ENCODE results near the gene DDA1.

The DDA1 gene

DNA sequence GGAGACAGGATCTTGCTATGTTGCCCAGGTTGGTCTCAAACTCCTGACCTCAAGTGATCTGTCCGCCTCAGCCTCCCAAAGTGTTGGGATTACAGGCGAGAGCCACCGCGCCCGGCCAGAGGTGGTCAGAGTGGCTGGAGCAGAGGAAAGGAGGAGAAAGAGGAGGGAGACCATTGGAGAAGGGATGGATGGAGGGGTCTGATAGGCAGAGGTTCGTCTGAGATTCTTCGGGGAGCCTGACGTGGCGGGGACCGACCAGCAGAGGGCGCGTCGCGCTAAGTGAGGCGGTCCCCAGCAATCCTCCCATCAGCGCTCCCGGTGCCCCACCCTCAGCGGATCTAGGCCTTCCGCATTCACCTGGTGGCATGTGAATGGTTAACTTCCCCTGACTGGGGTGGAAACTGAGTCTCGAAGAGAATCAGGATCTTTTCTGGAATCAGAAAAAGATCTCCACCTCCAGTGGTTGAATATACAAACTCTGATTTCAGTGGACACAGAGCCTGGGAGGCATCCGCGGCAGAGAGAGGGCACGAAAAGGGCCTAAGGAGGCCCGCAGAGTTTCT is 36.8 kb downstream of the DDA1 start:
- no peaks in the 10 kb centered on the region for H3K9me3 ChIP-seq (replicated peaks; ENCODE audit: low read length)
- no peak overlapping the region for H3K4me3 ChIP-seq (ENCODE audit: low read length)
- peaks cover 12% of the 10 kb centered on the region for H3K27me3 ChIP-seq (ENCODE audit: control insufficient read depth, insufficient read depth, low read length)
- no peak overlapping the region for H3K9ac ChIP-seq (ENCODE audit: low read depth, low read length)
- H3K4me1 ChIP-seq (ENCODE audit: control insufficient read depth, insufficient read depth, low read length): peaks cover 5% of the 10 kb centered on the region
- H3K4me2 ChIP-seq (ENCODE audit: low read length): peak overlapping the region; percentile 31
- peaks cover 5% of the 10 kb centered on the region for H3K36me3 ChIP-seq (ENCODE audit: insufficient read depth, low read length)

DNA sequence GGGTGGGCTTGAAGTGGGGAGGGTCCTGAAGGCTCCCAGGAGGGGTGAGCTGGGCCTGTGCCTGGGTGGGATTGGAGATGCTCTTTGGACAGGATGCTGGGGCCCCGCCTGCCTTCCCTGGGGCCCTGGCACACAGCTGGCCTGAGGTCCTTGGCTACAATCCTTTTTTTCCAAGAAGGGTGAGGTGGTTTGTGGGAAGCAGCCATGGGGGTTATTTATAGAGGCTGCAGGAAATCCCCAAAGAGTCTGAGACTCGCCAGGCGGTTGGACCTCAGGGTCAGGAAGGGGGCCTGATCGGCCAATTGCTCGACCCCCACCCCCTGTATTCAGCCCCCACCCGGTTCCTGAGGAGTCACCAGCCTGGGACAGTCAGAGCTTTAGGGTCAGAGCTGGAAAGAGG is 38.0 kb downstream of the DDA1 start:
- Histone ChIP-seq H3K36me3 (ENCODE audit: insufficient read depth, low read length) (no peaks in the 10 kb centered on the region), H3K4me1 (ENCODE audit: control insufficient read depth, insufficient read depth, low read length) (peaks cover 5% of the 10 kb centered on the region), H3K4me3 (ENCODE audit: low read length) (no peak overlapping the region), H3K9me3 (replicated peaks; ENCODE audit: low read length) (no peaks in the 10 kb centered on the region), H3K27me3 (ENCODE audit: control insufficient read depth, insufficient read depth, low read length) (peaks cover 12% of the 10 kb centered on the region), H3K9ac (ENCODE audit: low read depth, low read length) (no peak overlapping the region), H3K4me2 (ENCODE audit: low read length) (no peak overlapping the region)

DNA sequence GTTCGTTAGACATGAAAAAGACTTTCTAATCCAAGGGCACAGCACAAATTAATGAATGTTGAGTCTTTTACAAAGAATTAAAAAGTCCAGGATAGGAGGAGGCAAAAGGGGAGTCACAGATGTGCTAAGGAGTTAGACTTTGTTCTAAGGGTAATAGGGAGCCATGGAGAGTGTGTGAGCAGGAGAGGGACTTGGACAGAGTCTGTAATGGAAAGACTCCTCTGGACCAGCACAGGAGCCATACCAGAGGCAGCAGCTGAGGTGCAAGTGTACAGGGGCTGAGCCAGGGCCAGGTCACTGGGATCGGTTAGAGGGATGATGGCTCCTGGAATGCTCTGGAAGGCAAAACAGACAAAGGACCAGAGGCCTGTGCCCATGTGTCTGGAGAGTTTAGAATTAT is 38.5 kb downstream of the DDA1 start:
- Histone ChIP-seq H3K4me3 (ENCODE audit: low read length) (no peak overlapping the region), H3K9me3 (replicated peaks; ENCODE audit: low read length) (no peaks in the 10 kb centered on the region), H3K9ac (ENCODE audit: low read depth, low read length) (no peak overlapping the region), H3K4me1 (ENCODE audit: control insufficient read depth, insufficient read depth, low read length) (peaks cover 5% of the 10 kb centered on the region), H3K4me2 (ENCODE audit: low read length) (no peak overlapping the region), H3K27me3 (ENCODE audit: control insufficient read depth, insufficient read depth, low read length) (peaks cover 12% of the 10 kb centered on the region), H3K36me3 (ENCODE audit: insufficient read depth, low read length) (no peaks in the 10 kb centered on the region)

GRCh38 chr19:17348700-17349099 is 39.3 kb downstream of the DDA1 start:
- peak overlapping the region; percentile 64 for H3K4me3 ChIP-seq (ENCODE audit: low read length)
- H3K9ac ChIP-seq (ENCODE audit: low read depth, low read length): peak overlapping the region; percentile 20
- H3K9me3 ChIP-seq (replicated peaks; ENCODE audit: low read length): no peaks in the 10 kb centered on the region
- H3K4me2 ChIP-seq (ENCODE audit: low read length): peak overlapping the region; percentile 74
- peaks cover 20% of the 10 kb centered on the region for H3K27me3 ChIP-seq (ENCODE audit: control insufficient read depth, insufficient read depth, low read length)
- peaks cover 5% of the 10 kb centered on the region for H3K4me1 ChIP-seq (ENCODE audit: control insufficient read depth, insufficient read depth, low read length)
- no peaks in the 10 kb centered on the region for H3K36me3 ChIP-seq (ENCODE audit: insufficient read depth, low read length)

- Histone ChIP-seq H3K4me3 (ENCODE audit: low read length) (no peak overlapping the region), H3K9me3 (replicated peaks; ENCODE audit: low read length) (no peaks in the 10 kb centered on the region), H3K36me3 (ENCODE audit: insufficient read depth, low read length) (no peaks in the 10 kb centered on the region), H3K9ac (ENCODE audit: low read depth, low read length) (no peak overlapping the region), H3K4me1 (ENCODE audit: control insufficient read depth, insufficient read depth, low read length) (peaks cover 5% of the 10 kb centered on the region), H3K4me2 (ENCODE audit: low read length) (no peak overlapping the region), H3K27me3 (ENCODE audit: control insufficient read depth, insufficient read depth, low read length) (peaks cover 20% of the 10 kb centered on the region)
These were observed 42.6 kb downstream of the DDA1 start for GRCh38 chr19:17351815-17352435.

- Histone ChIP-seq H3K9me3 (replicated peaks; ENCODE audit: low read length) (no peaks in the 10 kb centered on the region), H3K4me3 (ENCODE audit: low read length) (no peak overlapping the region), H3K4me1 (ENCODE audit: control insufficient read depth, insufficient read depth, low read length) (peaks cover 5% of the 10 kb centered on the region), H3K27me3 (ENCODE audit: control insufficient read depth, insufficient read depth, low read length) (peaks cover 20% of the 10 kb centered on the region), H3K9ac (ENCODE audit: low read depth, low read length) (no peak overlapping the region), H3K36me3 (ENCODE audit: insufficient read depth, low read length) (no peaks in the 10 kb centered on the region), H3K4me2 (ENCODE audit: low read length) (no peak overlapping the region)
These were observed 43.4 kb downstream of the DDA1 start for GRCh38 chr19:17352608-17353280.

GRCh38 chr19:17353386-17353785 is 44.0 kb downstream of the DDA1 start:
- H3K4me3 ChIP-seq (ENCODE audit: low read length): no peak overlapping the region
- H3K9ac ChIP-seq (ENCODE audit: low read depth, low read length): no peak overlapping the region
- peaks cover 20% of the 10 kb centered on the region for H3K27me3 ChIP-seq (ENCODE audit: control insufficient read depth, insufficient read depth, low read length)
- no peaks in the 10 kb centered on the region for H3K36me3 ChIP-seq (ENCODE audit: insufficient read depth, low read length)
- no peaks in the 10 kb centered on the region for H3K9me3 ChIP-seq (replicated peaks; ENCODE audit: low read length)
- H3K4me2 ChIP-seq (ENCODE audit: low read length): no peak overlapping the region
- peaks cover 9% of the 10 kb centered on the region for H3K4me1 ChIP-seq (ENCODE audit: control insufficient read depth, insufficient read depth, low read length)

GRCh38 chr19:17357078-17357666 is 47.8 kb downstream of the DDA1 start:
- Histone ChIP-seq H3K4me1 (ENCODE audit: control insufficient read depth, insufficient read depth, low read length) (peaks cover 7% of the 10 kb centered on the region), H3K27me3 (ENCODE audit: control insufficient read depth, insufficient read depth, low read length) (peaks cover 9% of the 10 kb centered on the region), H3K4me2 (ENCODE audit: low read length) (no peak overlapping the region), H3K36me3 (ENCODE audit: insufficient read depth, low read length) (no peaks in the 10 kb centered on the region), H3K9me3 (replicated peaks; ENCODE audit: low read length) (no peaks in the 10 kb centered on the region), H3K4me3 (ENCODE audit: low read length) (no peak overlapping the region), H3K9ac (ENCODE audit: low read depth, low read length) (no peak overlapping the region)

- no peak overlapping the region for H3K4me3 ChIP-seq (ENCODE audit: low read length)
- peaks cover 15% of the 10 kb centered on the region for H3K27me3 ChIP-seq (ENCODE audit: control insufficient read depth, insufficient read depth, low read length)
- H3K9me3 ChIP-seq (replicated peaks; ENCODE audit: low read length): no peaks in the 10 kb centered on the region
- no peak overlapping the region for H3K4me2 ChIP-seq (ENCODE audit: low read length)
- peaks cover 7% of the 10 kb centered on the region for H3K4me1 ChIP-seq (ENCODE audit: control insufficient read depth, insufficient read depth, low read length)
- H3K9ac ChIP-seq (ENCODE audit: low read depth, low read length): no peak overlapping the region
- no peaks in the 10 kb centered on the region for H3K36me3 ChIP-seq (ENCODE audit: insufficient read depth, low read length)
These were observed 48.4 kb downstream of the DDA1 start for GRCh38 chr19:17357724-17358123.

GRCh38 chr19:17358395-17358794 is 49.0 kb downstream of the DDA1 start:
- Histone ChIP-seq H3K4me3 (ENCODE audit: low read length) (no peak overlapping the region), H3K4me2 (ENCODE audit: low read length) (peak overlapping the region; percentile 22), H3K9me3 (replicated peaks; ENCODE audit: low read length) (no peaks in the 10 kb centered on the region), H3K36me3 (ENCODE audit: insufficient read depth, low read length) (no peaks in the 10 kb centered on the region), H3K9ac (ENCODE audit: low read depth, low read length) (no peak overlapping the region), H3K4me1 (ENCODE audit: control insufficient read depth, insufficient read depth, low read length) (peaks cover 7% of the 10 kb centered on the region), H3K27me3 (ENCODE audit: control insufficient read depth, insufficient read depth, low read length) (peaks cover 12% of the 10 kb centered on the region)

GRCh38 chr19:17359905-17360800 is 50.8 kb downstream of the DDA1 start:
- Histone ChIP-seq H3K4me1 (ENCODE audit: control insufficient read depth, insufficient read depth, low read length) (peaks cover 7% of the 10 kb centered on the region), H3K9me3 (replicated peaks; ENCODE audit: low read length) (no peaks in the 10 kb centered on the region), H3K4me3 (ENCODE audit: low read length) (no peak overlapping the region), H3K27me3 (ENCODE audit: control insufficient read depth, insufficient read depth, low read length) (peaks cover 8% of the 10 kb centered on the region), H3K36me3 (ENCODE audit: insufficient read depth, low read length) (no peaks in the 10 kb centered on the region), H3K4me2 (ENCODE audit: low read length) (no peak overlapping the region), H3K9ac (ENCODE audit: low read depth, low read length) (no peak overlapping the region)

Measured in skeletal muscle satellite cell (primary cell).